ENCODE measurements around the gene METTL17. TPM values are rescaled to one million over a fixed set of nuclear protein-coding genes. Genes with fewer than 3 reads are reported as not detected.
"Not testable (repeated sequence)": the region's sequence is repeated elsewhere in the genome, so short reads cannot be mapped to it uniquely, and the experiment has no call there.

Gene METTL17
- total RNA-seq, 1 experiment from 2014 or later: 98.1 TPM

- ChIA-PET CTCF (interaction anchor here (0.6 to 7.0 kb wide), 52 partner anchors 8 to 483 kb away, joined by 3 to 670 read pairs (median 6); partner anchors contain the start of genes ARHGEF40, NDRG2, RNASE4 and RNASE8), POLR2A (interaction anchor here (1.0 to 2.8 kb wide), 8 partner anchors 13 to 63 kb away, joined by 3 to 26 read pairs (median 4); partner anchors contain the start of gene ARHGEF40)
- Mint-ChIP-seq H3K9me3 (no peaks in the 10 kb centered on the region), H3K27ac (peak overlapping the region; percentile 72; the same call in 1 of the 2 replicates), H3K36me3 (no peaks in the 10 kb centered on the region), H3K4me3 (peak overlapping the region; percentile 25), H3K4me1 (peaks cover 26% of the 10 kb centered on the region), H3K27me3 (ENCODE audit: low read depth) (peaks cover 3% of the 10 kb centered on the region; the same call in 1 of the 2 replicates)
- TF ChIP-seq GRHL2 (CRISPR knock-in tag; IDR thresholded peaks at IDR 0.05; ENCODE audit: insufficient replicate concordance, severe bottlenecking) (no peak), SP1 (CRISPR knock-in tag; conservative IDR thresholded peaks at IDR 0.05) (no peak), CTCF (IDR thresholded peaks at IDR 0.05) (0 out of 2 replicates have a peak, but pooled peaks have one; percentile 25), ZNF532 (CRISPR knock-in tag; IDR thresholded peaks at IDR 0.05; ENCODE audit: borderline replicate concordance) (no peak), ARID4B (CRISPR knock-in tag; IDR thresholded peaks at IDR 0.05; ENCODE audit: borderline replicate concordance) (no peak), RELA (CRISPR knock-in tag; IDR thresholded peaks at IDR 0.05; ENCODE audit: borderline replicate concordance) (no peak)
- DNase-seq (ENCODE audit: low spot score): peak; percentile 33
- peak; percentile 74 for ATAC-seq
These were observed 50.0 kb downstream of the METTL17 start for GRCh38 chr14:21039585-21040369.

GRCh38 chr14:21040370-21040925 lies 50.7 kb downstream of the METTL17 start:
- no peak for DNase-seq (ENCODE audit: low spot score)
- no peak overlapping the region for H3K4me3 Mint-ChIP-seq
- H3K9me3 Mint-ChIP-seq: no peaks in the 10 kb centered on the region
- CTCF ChIA-PET: interaction anchor here (0.6 to 7.0 kb wide), 49 partner anchors 7 to 634 kb away, joined by 3 to 670 read pairs (median 7); partner anchors contain the start of genes ARHGEF40, NDRG2, RNASE4 and RNASE8
- TF ChIP-seq NFYB (CRISPR knock-in tag; conservative IDR thresholded peaks at IDR 0.05; ENCODE audit: low read depth): no peak
- no peak for TF ChIP-seq ATF1 (CRISPR knock-in tag; IDR thresholded peaks at IDR 0.05)
- no peak for TF ChIP-seq PREB (CRISPR knock-in tag; IDR thresholded peaks at IDR 0.05; ENCODE audit: borderline replicate concordance)
- TF ChIP-seq CTCF (IDR thresholded peaks at IDR 0.05): peak; percentile 9; the same call in 1 of the 2 replicates
- H3K27ac Mint-ChIP-seq: no peak overlapping the region
- no peak for ATAC-seq
- peaks cover 26% of the 10 kb centered on the region for H3K4me1 Mint-ChIP-seq
- H3K36me3 Mint-ChIP-seq: no peaks in the 10 kb centered on the region
- H3K27me3 Mint-ChIP-seq (ENCODE audit: low read depth): peaks cover 3% of the 10 kb centered on the region; the same call in 1 of the 2 replicates
- POLR2A ChIA-PET: interaction anchor here (1.0 to 2.8 kb wide), 6 partner anchors 14 to 47 kb away, joined by 3 to 26 read pairs (median 4); partner anchors contain the start of gene ARHGEF40

GRCh38 chr14:21040941-21041340 lies 51.2 kb downstream of the METTL17 start:
- H3K27ac Mint-ChIP-seq; DNase-seq (ENCODE audit: low spot score); H3K27me3 Mint-ChIP-seq (ENCODE audit: low read depth); H3K9me3 Mint-ChIP-seq; ATAC-seq; H3K36me3 Mint-ChIP-seq; H3K4me3 Mint-ChIP-seq: not testable (repeated sequence)
- H3K4me1 Mint-ChIP-seq: peaks cover 26% of the 10 kb centered on the region
- ChIA-PET CTCF (interaction anchor here (0.6 to 7.0 kb wide), 27 partner anchors 11 to 635 kb away, joined by 3 to 670 read pairs (median 14); partner anchors contain the start of genes ARHGEF40, NDRG2, RNASE8 and SLC39A2), POLR2A (interaction anchor here (1.8 to 2.8 kb wide), 2 partner anchors 15 to 26 kb away, joined by 7 to 26 read pairs; no protein-coding TSS in a partner anchor)

Data from WTC11 (cell line).